HG02943 (cell line): Measurements from ENCODE around the gene DCC.

Experiments
- ATAC-seq: cut with Tn5 transposase; IDR thresholded peaks from one replicate; pipeline ENCODE4 v1.9.1; 2021; ENCODE audit warnings: mild to moderate bottlenecking, low read depth, moderate library complexity; ENCODE audit not compliant: unreplicated experiment

Gene DCC

DNA sequence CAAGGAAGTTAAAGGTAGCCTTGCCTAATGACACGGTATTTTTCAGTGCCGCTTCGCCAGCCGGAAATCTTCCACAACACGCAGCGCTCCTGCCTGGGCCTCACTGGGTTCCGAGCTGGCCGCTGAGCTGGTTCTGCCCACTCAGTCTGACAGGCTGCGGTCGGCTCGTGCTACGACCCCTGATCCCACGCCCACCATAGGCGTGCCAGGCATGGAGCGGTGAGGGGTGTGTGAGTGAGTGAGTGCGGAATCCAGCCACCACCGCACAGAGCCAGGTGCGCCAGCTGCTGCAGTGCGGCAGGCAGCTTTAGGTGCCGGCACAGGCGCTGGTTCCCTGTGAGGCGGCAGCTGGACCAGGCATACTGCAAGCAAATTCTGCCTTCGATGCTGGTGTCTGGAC lies 407.9 kb downstream of the DCC start:
- no peak for ATAC-seq

GRCh38 chr18:52748343-52748742 lies 408.3 kb downstream of the DCC start:
- no peak for ATAC-seq

GRCh38 chr18:52749542-52749941 lies 409.5 kb downstream of the DCC start:
- no peak for ATAC-seq

- ATAC-seq = no peak
These were observed 411.0 kb downstream of the DCC start for GRCh38 chr18:52750995-52751394.

DNA sequence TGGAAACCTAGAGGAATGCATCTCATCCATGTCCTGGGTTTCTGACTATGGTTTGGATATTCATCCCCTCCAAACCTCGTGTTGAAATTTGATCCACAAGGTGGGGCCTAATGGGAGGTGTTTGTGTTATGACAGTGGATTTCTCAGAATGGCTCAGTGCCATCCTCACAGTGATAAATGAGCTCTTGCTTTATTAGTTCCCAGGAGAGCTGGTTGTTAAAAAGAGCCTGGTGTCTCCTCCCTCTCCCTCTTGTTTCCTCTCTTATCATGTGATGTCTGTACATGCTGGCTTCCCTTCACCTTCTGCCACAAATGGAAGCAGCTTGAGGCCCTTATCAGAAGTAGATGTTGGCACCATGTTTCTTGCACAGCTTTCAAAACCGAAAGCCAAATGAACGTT lies 424.3 kb downstream of the DCC start:
- no peak for ATAC-seq

- no peak for ATAC-seq
These were observed 426.1 kb downstream of the DCC start for GRCh38 chr18:52766002-52766545.

DNA sequence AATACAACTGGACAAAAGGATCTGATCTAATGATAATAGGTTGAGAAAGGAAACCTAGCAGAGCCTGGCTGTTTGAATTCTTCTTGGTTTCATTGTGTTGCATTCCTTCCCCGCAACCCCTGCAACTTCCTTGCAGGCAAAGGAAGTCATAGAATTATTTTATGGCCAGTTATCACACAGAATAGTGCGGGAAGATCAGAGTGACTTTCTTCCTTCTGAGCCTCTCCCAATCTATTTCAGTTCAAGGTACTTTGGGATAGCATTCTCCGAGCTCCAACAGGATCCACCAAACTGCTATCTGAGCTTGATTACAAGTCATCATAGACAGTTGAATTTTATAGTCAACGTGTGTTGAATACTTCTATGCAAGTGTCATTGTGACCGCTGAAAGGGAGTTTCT lies 441.1 kb downstream of the DCC start:
- ATAC-seq = no peak

DNA sequence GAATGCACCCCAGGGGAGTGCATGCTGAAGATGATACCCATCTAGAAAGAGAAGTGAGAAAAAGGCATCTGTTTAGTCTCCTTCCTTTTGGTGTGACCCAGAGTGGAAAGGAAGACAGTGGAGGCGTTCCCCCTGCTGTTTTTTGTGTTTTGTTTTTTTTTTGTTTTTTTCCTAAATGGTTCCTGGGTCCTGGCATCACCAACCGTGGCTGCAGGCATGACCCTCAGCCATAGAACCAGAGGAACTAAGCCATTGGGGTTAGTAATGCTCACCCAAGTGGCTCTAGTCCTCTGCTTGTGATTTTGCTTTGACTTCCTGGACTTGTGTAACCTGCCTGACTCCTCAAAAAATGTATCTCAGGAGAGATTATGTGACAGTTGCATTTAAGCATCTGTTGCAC lies 451.3 kb downstream of the DCC start:
- ATAC-seq = no peak

- ATAC-seq = no peak
These were observed 472.8 kb downstream of the DCC start for GRCh38 chr18:52812834-52813233.

- ATAC-seq = no peak
These were observed 473.8 kb downstream of the DCC start for GRCh38 chr18:52813635-52814416.

- no peak for ATAC-seq
These were observed 475.7 kb downstream of the DCC start for GRCh38 chr18:52815651-52816050.

- ATAC-seq = no peak
These were observed 476.1 kb downstream of the DCC start for GRCh38 chr18:52816121-52816520.

GRCh38 chr18:52822160-52822559 lies 482.2 kb downstream of the DCC start:
- no peak for ATAC-seq

GRCh38 chr18:52824126-52824525 lies 484.1 kb downstream of the DCC start:
- ATAC-seq = no peak

DNA sequence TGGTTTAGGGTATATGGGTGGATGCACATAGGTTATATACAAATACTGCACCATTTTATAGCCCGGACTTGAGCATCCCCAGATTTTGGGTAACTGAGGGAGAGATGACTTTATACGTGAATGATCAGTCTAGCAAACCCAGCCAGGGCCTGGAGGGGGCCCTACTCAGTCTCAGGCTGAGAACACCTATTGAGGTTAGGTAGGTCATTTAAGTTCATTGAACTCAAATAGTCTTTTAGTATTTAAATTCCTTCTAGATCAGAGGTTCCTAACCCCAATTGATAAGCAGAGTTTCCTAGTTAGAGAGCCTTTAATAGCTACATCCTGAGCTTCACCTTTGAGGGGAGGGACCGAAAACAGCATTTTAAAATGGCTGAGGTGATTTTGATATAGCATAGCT lies 487.0 kb downstream of the DCC start:
- ATAC-seq = no peak

GRCh38 chr18:52829320-52829719 lies 489.3 kb downstream of the DCC start:
- ATAC-seq = no peak

GRCh38 chr18:52829876-52830405 lies 489.9 kb downstream of the DCC start:
- ATAC-seq = no peak

- no peak for ATAC-seq
These were observed 504.3 kb downstream of the DCC start for GRCh38 chr18:52844323-52844722.

DNA sequence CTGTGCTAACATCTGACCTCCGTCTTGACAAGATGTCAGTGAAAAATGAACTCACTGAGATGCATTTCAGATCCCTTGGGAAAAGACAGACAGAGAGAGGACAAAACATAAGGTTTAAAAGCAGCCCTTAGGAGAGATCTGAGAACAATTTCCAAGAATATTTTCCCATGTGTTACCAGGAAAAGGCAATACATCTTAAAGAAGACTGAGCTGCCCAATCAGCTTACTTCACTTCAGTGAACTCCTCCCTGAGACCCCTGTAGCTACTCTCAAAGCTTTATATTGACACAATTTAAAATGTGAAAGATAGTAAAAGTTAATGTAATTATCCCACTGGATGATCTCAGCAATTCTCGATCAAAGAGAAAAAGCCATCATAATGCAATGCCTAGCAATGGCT lies 505.0 kb downstream of the DCC start:
- ATAC-seq = no peak

DNA sequence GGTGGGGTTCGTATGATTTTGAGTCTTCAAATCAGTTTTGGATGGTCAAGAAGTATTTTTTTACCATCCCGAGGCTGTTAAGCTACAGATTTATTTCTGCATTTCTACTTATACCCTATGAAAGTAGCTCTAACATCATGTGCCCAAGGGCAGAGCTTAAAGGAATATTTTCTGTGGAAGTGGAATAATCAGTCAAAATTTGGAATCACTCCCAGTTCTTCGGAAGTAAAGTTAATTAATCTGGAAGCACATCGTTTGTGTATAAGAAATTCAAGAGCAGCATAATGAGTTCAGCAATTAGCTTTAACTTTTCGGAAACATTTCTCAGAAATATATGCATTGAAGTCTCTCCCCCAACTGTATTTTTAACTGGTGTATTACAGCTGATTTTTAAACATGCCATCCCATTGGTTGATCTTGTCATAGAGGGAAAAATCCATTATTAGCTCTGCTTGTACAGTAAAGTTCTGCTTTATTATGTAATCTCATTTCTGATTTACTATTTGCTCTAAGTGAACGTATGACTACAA lies 510.1 kb downstream of the DCC start:
- no peak for ATAC-seq

GRCh38 chr18:52861558-52861957 lies 521.6 kb downstream of the DCC start:
- no peak for ATAC-seq

DNA sequence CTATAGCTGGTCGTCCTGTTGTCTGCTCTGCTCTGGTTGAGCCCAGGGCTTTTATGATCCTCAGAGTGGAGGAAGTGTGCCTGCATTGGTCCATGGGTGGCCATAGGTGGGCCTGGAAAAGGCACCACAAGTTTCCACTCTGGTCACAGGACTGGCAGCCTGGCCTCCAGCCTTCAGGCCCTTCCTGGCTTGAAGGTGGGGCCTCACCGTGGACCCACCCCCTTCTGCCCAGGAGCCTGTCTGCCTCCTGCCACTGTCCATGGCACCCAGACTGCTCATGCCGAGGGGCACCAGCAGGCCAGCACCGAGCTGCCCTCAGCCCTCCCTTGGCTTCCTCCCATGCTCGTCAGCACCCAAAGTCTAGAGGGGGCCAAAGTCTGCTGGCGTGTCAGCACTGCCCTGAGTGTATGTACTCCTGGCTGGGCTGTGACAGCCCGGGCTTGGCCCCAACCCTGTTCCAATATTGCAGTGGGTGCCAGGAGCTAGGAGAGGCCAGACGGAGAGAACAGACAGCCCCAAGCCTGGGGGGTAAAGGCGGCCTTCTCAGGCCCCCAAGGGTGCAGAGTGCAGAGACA lies 529.4 kb downstream of the DCC start:
- no peak for ATAC-seq
